Subcutaneous abdominal adipose tissue (tissue), 5 donors: Measurements from ENCODE around the gene MAP7D3.
A peak's percentile ranks its signal among the peaks of the same experiment; 100 is the strongest.

Source experiments
- H3K27ac ChIP-seq: one replicate; pipeline ENCODE4 v1.7.0; 2013; ENCODE audit warnings: low read depth, mild to moderate bottlenecking, inconsistent platforms, low read length, moderate library complexity
- H3K27me3 ChIP-seq, 5 donors: one replicate each; pipeline ENCODE4 v1.7.0; 2013; ENCODE audit warnings: low read length in 5 of 5, inconsistent platforms in 1 of 5; ENCODE audit not compliant: control insufficient read depth in 5 of 5, insufficient read depth in 4 of 5
- H3K36me3 ChIP-seq, 5 donors: one replicate each; pipeline ENCODE4 v1.7.0; 2013; ENCODE audit warnings: low read length in 5 of 5; ENCODE audit not compliant: control insufficient read depth in 5 of 5, insufficient read depth in 5 of 5
- H3K4me1 ChIP-seq, 5 donors: one replicate each; pipeline ENCODE4 v1.7.0; 2013; ENCODE audit warnings: low read length in 5 of 5, mild to moderate bottlenecking in 3 of 5, moderate library complexity in 1 of 5; ENCODE audit not compliant: control insufficient read depth in 5 of 5, insufficient read depth in 5 of 5
- H3K4me3 ChIP-seq, 5 donors: one replicate each; pipeline ENCODE4 v1.7.0; 2013; ENCODE audit warnings: low read length in 5 of 5, low read depth in 1 of 5
- H3K9ac ChIP-seq, 5 donors: one replicate each; pipeline ENCODE4 v1.7.0; 2013; ENCODE audit warnings: low read length in 5 of 5, mild to moderate bottlenecking in 4 of 5, moderate library complexity in 3 of 5
- H3K9me3 ChIP-seq, 5 donors: one replicate each; pipeline ENCODE4 v1.7.0; 2013; ENCODE audit warnings: low read length in 5 of 5; ENCODE audit not compliant: control insufficient read depth in 5 of 5
- donor health status: healthy.
- donor health status: healthy.
- donor health status: healthy.
- donor health status: healthy.
- donor health status: healthy.

The MAP7D3 gene

DNA sequence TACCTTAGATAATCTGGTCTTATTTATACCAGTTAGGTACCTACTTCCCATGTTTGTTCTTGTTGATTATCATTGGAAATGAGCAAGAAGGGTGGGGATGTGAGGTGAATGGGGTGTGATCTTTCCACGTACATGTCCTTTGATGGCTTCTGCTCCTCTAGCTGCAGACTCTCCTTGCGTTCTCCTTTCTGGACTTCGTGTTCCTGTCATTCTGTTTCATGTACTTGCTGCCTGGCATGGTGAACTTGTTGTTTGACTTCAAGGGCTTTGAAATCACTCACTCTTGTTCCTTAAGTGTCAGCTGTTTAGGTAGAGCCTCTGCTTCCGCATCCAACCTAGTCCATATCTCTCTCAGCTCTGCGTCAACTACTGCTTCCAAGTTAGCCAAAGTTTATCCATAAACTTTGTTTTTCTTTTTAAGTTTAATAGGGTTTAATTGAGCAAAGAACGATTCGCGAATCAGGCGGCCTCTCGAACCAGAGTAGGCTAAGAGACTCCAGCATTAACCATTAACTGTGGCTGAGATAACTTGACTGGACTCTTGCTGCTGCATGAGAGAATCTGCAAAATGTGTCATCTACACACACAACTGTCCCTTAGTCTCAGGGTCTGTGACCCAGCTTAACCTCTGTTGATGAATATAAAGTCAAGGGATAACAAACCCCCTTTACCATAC, 61.0 kb downstream of the MAP7D3 start:
- H3K4me3 ChIP-seq = peak overlapping the region in 1 of 5 donors; percentile 5
- peak overlapping the region; percentile 77 for H3K27ac ChIP-seq
- H3K9ac ChIP-seq = no peak overlapping the region
- peaks cover 0 to 65% (median 57%) of the 10 kb centered on the region in 5 donors for H3K4me1 ChIP-seq
- H3K9me3 ChIP-seq = no peaks in the 10 kb centered on the region
- H3K27me3 ChIP-seq = peaks cover 0 to 4% (median 0%) of the 10 kb centered on the region in 5 donors
- H3K36me3 ChIP-seq = peaks cover 0 to 2% (median 0%) of the 10 kb centered on the region in 5 donors

DNA sequence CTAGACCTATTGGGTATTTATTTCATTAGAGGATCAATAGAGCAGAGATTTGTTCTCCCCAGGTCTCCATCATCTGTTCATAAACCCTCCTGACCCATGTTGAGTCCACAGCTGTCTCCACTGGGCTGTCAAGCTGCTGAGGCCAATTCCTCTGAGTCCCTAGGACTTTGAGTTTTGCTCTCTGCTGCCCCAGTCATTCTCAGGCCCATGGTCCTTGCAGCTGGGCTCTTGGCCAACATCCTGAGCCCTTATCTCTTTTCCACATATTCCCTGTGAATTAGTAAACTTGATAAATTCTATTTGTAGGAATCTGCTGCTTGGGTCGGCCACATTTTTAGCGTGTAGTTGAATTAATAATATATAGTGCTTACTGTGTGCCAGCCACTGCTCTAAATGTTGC, 62.0 kb downstream of the MAP7D3 start:
- H3K9ac ChIP-seq = no peak overlapping the region
- H3K4me3 ChIP-seq = no peak overlapping the region
- H3K36me3 ChIP-seq = peaks cover 0 to 2% (median 0%) of the 10 kb centered on the region in 5 donors
- peak overlapping the region; percentile 3 for H3K27ac ChIP-seq
- H3K9me3 ChIP-seq = no peaks in the 10 kb centered on the region
- peaks cover 0 to 4% (median 0%) of the 10 kb centered on the region in 5 donors for H3K27me3 ChIP-seq
- H3K4me1 ChIP-seq = peaks cover 0 to 59% (median 52%) of the 10 kb centered on the region in 5 donors

DNA sequence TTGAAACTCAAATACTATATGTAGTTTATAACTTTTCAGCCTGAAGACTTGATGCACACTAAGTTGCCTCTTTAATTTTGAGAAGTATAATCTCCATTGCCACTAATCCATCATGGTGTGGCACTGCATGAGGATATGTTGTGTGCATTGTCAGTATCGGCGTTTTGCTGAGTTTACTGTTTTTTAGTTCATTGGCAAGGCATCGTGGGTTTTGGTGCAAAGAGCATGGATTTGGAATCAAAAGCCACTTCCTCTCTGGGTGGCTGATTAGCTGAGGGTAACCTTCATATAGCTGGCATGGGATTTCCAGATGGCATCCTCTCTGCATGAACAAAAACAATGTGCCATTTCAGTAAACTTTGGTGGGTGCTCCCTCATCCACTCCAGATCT, 65.2 kb downstream of the MAP7D3 start:
- Histone ChIP-seq H3K4me3 (no peak overlapping the region), H3K27ac (peak overlapping the region; percentile 77), H3K4me1 (peaks cover 0 to 51% (median 37%) of the 10 kb centered on the region in 5 donors), H3K9me3 (no peaks in the 10 kb centered on the region), H3K27me3 (peaks cover 0 to 3% (median 0%) of the 10 kb centered on the region in 5 donors), H3K9ac (no peak overlapping the region), H3K36me3 (peaks cover 0 to 1% (median 0%) of the 10 kb centered on the region in 5 donors)

DNA sequence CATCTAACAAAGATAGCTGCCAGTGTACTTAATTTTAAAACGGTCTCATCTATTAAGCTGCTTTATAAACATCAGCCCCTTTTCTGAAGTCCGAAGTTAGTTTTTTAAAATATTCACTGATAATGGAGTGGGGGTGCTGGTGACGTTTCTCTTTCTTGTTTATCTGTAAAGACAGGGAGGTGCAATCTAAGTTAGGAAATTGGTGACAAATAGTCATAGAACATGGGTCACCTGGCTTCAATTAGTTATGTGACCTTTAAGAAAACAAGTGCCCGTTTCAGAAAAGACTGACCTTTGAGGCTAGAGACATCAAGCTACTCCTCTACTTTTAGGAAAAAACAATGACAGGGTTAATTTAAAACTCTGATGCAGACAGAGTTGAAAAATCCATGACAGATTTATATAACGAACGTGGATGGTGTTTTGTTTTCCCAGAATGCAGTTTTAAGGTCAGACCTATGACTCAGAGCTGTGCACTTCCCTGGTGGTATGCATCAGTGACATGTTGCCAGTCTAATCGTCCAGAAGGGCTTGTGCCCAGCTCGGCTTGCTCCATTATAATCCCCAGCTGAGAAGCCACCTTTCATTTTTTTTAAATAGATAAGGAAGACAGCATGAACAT, 65.7 kb downstream of the MAP7D3 start:
- H3K9ac ChIP-seq = peak overlapping the region in 2 of 5 donors; percentile 35 to 53
- no peak overlapping the region for H3K4me3 ChIP-seq
- H3K36me3 ChIP-seq = no peaks in the 10 kb centered on the region
- H3K27me3 ChIP-seq = peaks cover 0 to 3% (median 0%) of the 10 kb centered on the region in 5 donors
- H3K27ac ChIP-seq = peak overlapping the region; percentile 77
- peaks cover 0 to 46% (median 31%) of the 10 kb centered on the region in 5 donors for H3K4me1 ChIP-seq
- no peaks in the 10 kb centered on the region for H3K9me3 ChIP-seq

DNA sequence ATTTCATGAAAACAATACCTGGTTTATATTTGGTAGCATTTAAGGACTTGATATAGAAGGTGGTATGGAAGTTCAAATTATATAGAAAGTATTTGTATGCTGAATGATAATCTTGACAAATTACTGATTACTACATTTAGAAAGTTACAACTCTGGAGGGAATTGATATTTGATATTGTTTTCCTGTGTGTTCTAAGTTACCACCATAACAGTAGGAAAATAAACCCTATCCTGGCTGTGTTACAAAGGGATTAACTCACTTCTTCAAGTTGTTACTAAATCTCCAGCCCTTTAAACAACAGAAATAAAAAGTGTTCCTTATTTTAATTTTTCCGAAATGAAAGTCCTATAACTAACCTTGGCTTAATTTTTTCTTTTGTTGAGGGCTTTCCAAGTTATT, 67.3 kb downstream of the MAP7D3 start:
- peak overlapping the region; percentile 77 for H3K27ac ChIP-seq
- no peaks in the 10 kb centered on the region for H3K36me3 ChIP-seq
- H3K4me1 ChIP-seq = peaks cover 0 to 41% (median 34%) of the 10 kb centered on the region in 5 donors
- H3K27me3 ChIP-seq = peaks cover 0 to 3% (median 0%) of the 10 kb centered on the region in 5 donors
- H3K9me3 ChIP-seq = no peaks in the 10 kb centered on the region
- H3K9ac ChIP-seq = peak overlapping the region in 1 of 5 donors; percentile 59
- no peak overlapping the region for H3K4me3 ChIP-seq

DNA sequence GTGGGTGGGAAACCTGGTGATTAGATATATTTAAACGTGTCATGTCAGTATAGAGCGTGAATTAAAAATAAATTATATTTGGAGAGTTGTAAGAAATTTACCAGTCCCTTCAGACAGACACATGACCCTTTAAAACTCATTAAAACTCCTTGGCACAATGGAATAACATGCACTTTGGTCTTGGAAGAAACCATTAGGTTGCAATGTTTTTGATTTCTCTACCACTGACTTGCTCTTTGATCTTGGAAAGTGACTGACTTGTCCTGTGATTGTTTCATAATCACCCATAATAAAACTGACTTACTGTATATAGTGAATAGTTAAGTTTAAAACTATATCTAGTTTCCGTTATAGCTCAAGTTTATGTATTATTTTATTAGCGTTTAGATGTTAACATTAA, 68.0 kb downstream of the MAP7D3 start:
- H3K27me3 ChIP-seq = peaks cover 0 to 3% (median 0%) of the 10 kb centered on the region in 5 donors
- no peak overlapping the region for H3K9ac ChIP-seq
- peaks cover 0 to 39% (median 32%) of the 10 kb centered on the region in 5 donors for H3K4me1 ChIP-seq
- H3K27ac ChIP-seq = peak overlapping the region; percentile 77
- H3K4me3 ChIP-seq = no peak overlapping the region
- H3K36me3 ChIP-seq = no peaks in the 10 kb centered on the region
- H3K9me3 ChIP-seq = no peaks in the 10 kb centered on the region

DNA sequence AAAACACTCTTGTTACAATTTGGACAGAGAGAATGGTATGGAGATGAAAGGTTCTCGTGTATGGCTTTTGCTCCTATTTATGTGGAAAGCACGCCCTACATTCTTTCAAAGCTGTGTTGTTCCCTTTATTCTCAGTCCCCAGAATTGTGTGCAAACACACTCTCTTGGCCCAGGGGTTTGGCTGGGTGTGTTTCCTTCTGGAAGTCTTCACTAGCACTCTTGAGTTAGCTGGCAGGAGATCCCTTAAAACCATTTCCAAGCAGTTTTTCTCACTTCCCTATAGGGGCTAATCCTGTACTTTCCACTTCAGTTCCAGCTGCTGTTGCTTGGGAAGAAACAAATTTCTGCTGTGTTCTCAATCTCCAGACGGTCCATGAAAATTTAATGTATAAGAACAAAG, 68.8 kb downstream of the MAP7D3 start:
- Histone ChIP-seq H3K9ac (no peak overlapping the region), H3K4me1 (peaks cover 0 to 44% (median 32%) of the 10 kb centered on the region in 5 donors), H3K36me3 (no peaks in the 10 kb centered on the region), H3K4me3 (no peak overlapping the region), H3K27me3 (peaks cover 0 to 3% (median 0%) of the 10 kb centered on the region in 5 donors), H3K27ac (peak overlapping the region; percentile 77), H3K9me3 (no peaks in the 10 kb centered on the region)

DNA sequence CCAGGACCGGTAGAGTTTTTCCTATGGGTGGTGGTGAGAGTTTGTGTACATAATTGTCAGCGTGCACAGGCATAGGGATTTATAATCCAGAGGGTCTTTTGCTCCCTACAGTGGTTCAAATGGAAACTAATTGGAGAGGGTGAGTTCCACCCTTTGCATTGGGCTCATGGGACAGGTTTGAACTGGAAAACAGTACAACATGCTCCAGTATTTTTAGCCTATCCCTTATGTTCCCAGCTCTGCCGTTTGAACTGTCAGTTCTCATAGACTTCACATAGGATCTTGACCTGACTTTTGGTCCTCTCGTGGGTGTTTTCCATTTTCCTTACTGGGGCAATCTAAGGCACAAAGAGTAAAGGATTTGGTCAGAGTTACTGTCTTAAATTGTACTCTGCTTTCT, 72.1 kb downstream of the MAP7D3 start:
- Histone ChIP-seq H3K4me1 (peaks cover 2 to 60% (median 36%) of the 10 kb centered on the region in 5 donors), H3K9me3 (no peaks in the 10 kb centered on the region), H3K27me3 (no peaks in the 10 kb centered on the region), H3K36me3 (no peaks in the 10 kb centered on the region), H3K4me3 (no peak overlapping the region), H3K27ac (peak overlapping the region; percentile 38), H3K9ac (no peak overlapping the region)

DNA sequence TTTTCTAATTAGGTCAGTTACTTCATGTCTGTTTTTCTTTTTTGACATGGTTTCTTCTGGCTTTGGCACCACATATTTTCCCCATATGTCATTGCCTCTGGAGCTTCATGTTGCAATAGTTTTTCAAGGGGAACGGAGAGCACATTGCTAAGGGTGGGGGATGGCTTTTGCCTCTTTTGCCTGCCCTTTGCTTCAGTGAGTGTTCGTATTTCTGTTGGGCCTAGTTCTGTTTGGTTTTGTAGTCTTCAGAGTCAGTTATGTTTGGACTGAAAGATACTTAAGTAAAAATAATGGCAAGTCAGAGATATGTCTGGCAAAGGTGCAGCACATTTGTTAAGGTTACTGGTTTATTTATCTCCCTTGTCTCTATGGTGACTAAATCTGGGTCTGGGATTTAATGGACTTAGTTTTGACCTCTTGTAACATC, 74.8 kb downstream of the MAP7D3 start:
- peaks cover 2 to 39% (median 27%) of the 10 kb centered on the region in 5 donors for H3K4me1 ChIP-seq
- H3K4me3 ChIP-seq = peak overlapping the region in 1 of 5 donors; percentile 31
- H3K9ac ChIP-seq = peak overlapping the region in 1 of 5 donors; percentile 42
- peak overlapping the region; percentile 87 for H3K27ac ChIP-seq
- peaks cover 0 to 1% (median 0%) of the 10 kb centered on the region in 5 donors for H3K27me3 ChIP-seq
- H3K9me3 ChIP-seq = no peaks in the 10 kb centered on the region
- H3K36me3 ChIP-seq = no peaks in the 10 kb centered on the region

DNA sequence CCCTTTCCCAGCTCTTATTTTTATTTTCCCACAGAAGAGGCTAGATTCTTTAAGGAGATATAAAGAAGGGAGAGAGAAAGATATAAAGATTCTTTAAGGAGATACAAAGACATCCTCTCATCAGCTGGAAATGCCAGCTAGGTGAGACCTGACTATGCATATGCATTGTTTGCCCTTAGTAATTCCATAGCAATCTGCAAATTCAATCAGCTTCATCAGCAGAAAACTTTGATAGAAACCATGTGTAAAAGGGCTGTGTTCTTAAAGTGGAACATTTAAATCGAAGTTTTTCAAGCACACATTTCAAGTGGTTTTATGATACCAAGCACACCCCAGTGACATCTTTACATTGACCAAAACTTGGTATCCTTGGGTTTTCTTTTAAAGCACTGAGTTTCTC, 79.8 kb downstream of the MAP7D3 start:
- Histone ChIP-seq H3K9ac (peak overlapping the region in 2 of 5 donors; percentile 29 to 70), H3K27me3 (peaks cover 0 to 2% (median 0%) of the 10 kb centered on the region in 5 donors), H3K36me3 (no peaks in the 10 kb centered on the region), H3K4me3 (no peak overlapping the region), H3K4me1 (peaks cover 2 to 57% (median 52%) of the 10 kb centered on the region in 5 donors), H3K9me3 (no peaks in the 10 kb centered on the region), H3K27ac (peak overlapping the region; percentile 89)
